Suprapubic skin (tissue), 3 donors: ENCODE measurements around the gene ERBB4.

ENCODE experiments used
- EP300 ChIP-seq: sonication (generic); formaldehyde crosslinking; IDR thresholded peaks from one replicate; pipeline ENCODE4 v1.6.1; 2017; ENCODE audit warnings: antibody characterized with exemption
- POLR2A ChIP-seq, 2 donors: fragments of 450-650 bp; IDR thresholded peaks; one replicate each; pipeline ENCODE4 v1.6.1; 2017; ENCODE audit warnings: antibody characterized with exemption in 2 of 2, mild to moderate bottlenecking in 2 of 2, moderate library complexity in 2 of 2
- TF ChIP-seq, protein P1 (sequence below), 2 donors: fragments of 200-600 bp in 1 of 2; fragments of 450-650 bp in 1 of 2; sonication (generic) in 1 of 2; IDR thresholded peaks; one replicate each; pipeline ENCODE4 v1.5.1; 2016 to 2019; ENCODE audit warnings: antibody characterized with exemption in 2 of 2, mild to moderate bottlenecking in 1 of 2, moderate library complexity in 1 of 2

DNA sequence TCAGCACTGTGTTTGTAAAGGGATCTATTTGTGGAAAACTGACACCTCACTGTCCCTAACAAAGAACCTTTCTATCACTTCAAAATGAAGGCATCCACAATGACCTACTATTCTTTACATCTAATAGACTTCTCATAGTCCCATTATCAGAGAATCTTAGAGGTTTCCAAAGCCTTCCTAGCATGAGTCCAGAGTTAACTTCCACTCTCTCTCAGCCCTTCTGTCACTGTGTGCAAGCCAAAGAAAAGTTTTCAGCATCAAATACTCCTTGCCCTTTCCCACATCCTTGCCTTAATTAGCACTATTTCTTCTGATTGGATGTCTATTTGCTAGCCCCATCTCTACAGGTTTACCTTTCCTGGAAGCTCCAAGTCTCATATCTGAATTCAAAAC lies 178.5 kb downstream of the ERBB4 start:
- TF ChIP-seq EP300 = no peak
- TF ChIP-seq, protein P1, sequence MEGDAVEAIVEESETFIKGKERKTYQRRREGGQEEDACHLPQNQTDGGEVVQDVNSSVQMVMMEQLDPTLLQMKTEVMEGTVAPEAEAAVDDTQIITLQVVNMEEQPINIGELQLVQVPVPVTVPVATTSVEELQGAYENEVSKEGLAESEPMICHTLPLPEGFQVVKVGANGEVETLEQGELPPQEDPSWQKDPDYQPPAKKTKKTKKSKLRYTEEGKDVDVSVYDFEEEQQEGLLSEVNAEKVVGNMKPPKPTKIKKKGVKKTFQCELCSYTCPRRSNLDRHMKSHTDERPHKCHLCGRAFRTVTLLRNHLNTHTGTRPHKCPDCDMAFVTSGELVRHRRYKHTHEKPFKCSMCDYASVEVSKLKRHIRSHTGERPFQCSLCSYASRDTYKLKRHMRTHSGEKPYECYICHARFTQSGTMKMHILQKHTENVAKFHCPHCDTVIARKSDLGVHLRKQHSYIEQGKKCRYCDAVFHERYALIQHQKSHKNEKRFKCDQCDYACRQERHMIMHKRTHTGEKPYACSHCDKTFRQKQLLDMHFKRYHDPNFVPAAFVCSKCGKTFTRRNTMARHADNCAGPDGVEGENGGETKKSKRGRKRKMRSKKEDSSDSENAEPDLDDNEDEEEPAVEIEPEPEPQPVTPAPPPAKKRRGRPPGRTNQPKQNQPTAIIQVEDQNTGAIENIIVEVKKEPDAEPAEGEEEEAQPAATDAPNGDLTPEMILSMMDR (IDR thresholded peaks at IDR 0.05) = no peak
- no peak for TF ChIP-seq POLR2A (IDR thresholded peaks at IDR 0.05)
